B cell (primary cell): Measurements from ENCODE around the gene TTC39B. TPM values are rescaled to one million over a fixed set of nuclear protein-coding genes. Genes with fewer than 3 reads are reported as not detected.

Experiments used
- ATAC-seq: fragments of 200-7000 bp; cut with Tn5 transposase; one replicate; pipeline ENCODE4 v1.10.0; 2021; ENCODE audit warnings: low read depth, mild to moderate bottlenecking, moderate number of reproducible peaks, moderate library complexity
- CTCF ChIA-PET: fragments of 350-600 bp; sonication (Branson Sonifier 250); formaldehyde crosslinking; loops from one replicate; lab custom pipeline; 2021; ENCODE audit warnings: antibody characterized with exemption, inconsistent platforms; lab: Charles Lee
- POLR2A ChIA-PET: fragments of 350-600 bp; sonication (Branson Sonifier 250); formaldehyde crosslinking; loops from one replicate; lab custom pipeline; 2021; ENCODE audit warnings: antibody characterized with exemption; lab: Charles Lee
- DNase-seq: peaks from one replicate; pipeline ENCODE4 v3.0.0; 2013
- H2AFZ ChIP-seq: 2 replicates; pipeline ENCODE4 v1.6.1; 2012; ENCODE audit warnings: mild to moderate bottlenecking, low read depth, low read length; ENCODE audit not compliant: insufficient read depth, poor library complexity, severe bottlenecking
- H3K27ac ChIP-seq, 2 donors: 1 replicate in 1 of 2; 2 replicates in 1 of 2; pipeline ENCODE4 v1.5.1; 2012 to 2013; ENCODE audit warnings: low read length in 2 of 2, mild to moderate bottlenecking in 2 of 2, moderate library complexity in 1 of 2
- H3K27me3 ChIP-seq, 4 experiments: fragments of 200-600 bp in 1 of 4; sonication (generic) in 1 of 4; replicated peaks in 1 of 4; 1 replicate in 2 of 4; 2 replicates in 2 of 4; pipeline versions ENCODE4 v1.6.1 to v1.7.0; 2013 to 2016; ENCODE audit warnings: low read length in 3 of 4, mild to moderate bottlenecking in 2 of 4, mixed read lengths in 1 of 4, moderate library complexity in 1 of 4; ENCODE audit not compliant: insufficient read depth in 4 of 4, control insufficient read depth in 3 of 4; ENCODE audit errors: control extremely low read depth in 1 of 4
- H3K36me3 ChIP-seq, 2 experiments: replicated peaks in 1 of 2; 1 replicate in 1 of 2; 2 replicates in 1 of 2; pipeline versions ENCODE4 v1.6.1 to v1.7.1; 2013; ENCODE audit warnings: low read length in 1 of 2; ENCODE audit not compliant: insufficient read depth in 2 of 2, control insufficient read depth in 1 of 2; ENCODE audit errors: control extremely low read depth in 1 of 2, extremely low read depth in 1 of 2
- H3K4me1 ChIP-seq, 2 donors: fragments of 200-600 bp in 1 of 2; sonication (generic) in 1 of 2; 1 replicate in 1 of 2; 2 replicates in 1 of 2; pipeline versions ENCODE4 v1.5.1 to v1.6.1; 2013 to 2017; ENCODE audit warnings: low read length in 2 of 2; ENCODE audit not compliant: control insufficient read depth in 2 of 2, insufficient read depth in 2 of 2
- H3K4me2 ChIP-seq: replicated peaks from 2 replicates; pipeline ENCODE3; 2012; ENCODE audit warnings: mild to moderate bottlenecking, low read depth, low read length; ENCODE audit not compliant: poor library complexity, severe bottlenecking
- H3K4me3 ChIP-seq, 5 experiments: fragments of 200-600 bp in 1 of 5; sonication (generic) in 1 of 5; 1 replicate in 3 of 5; 2 replicates in 2 of 5; pipeline versions ENCODE4 v1.5.1 to v1.7.0; 2011 to 2016; ENCODE audit warnings: low read length in 4 of 5, mild to moderate bottlenecking in 4 of 5, low read depth in 2 of 5, control low read depth in 1 of 5, moderate library complexity in 1 of 5; ENCODE audit not compliant: insufficient read depth in 1 of 5; ENCODE audit errors: control extremely low read depth in 1 of 5, extremely low read depth in 1 of 5
- H3K79me2 ChIP-seq: fragments of 200-600 bp; sonication (generic); one replicate; pipeline ENCODE4 v1.6.0; 2016; ENCODE audit warnings: low read length; ENCODE audit not compliant: control insufficient read depth, insufficient read depth
- H3K9ac ChIP-seq: fragments of 200-600 bp; sonication (generic); 2 replicates; pipeline ENCODE4 v1.6.1; 2017; ENCODE audit warnings: mild to moderate bottlenecking, low read length, moderate library complexity
- H3K9me3 ChIP-seq, 3 donors: one replicate each; pipeline versions ENCODE4 v1.6.1 to v1.7.1; 2013; ENCODE audit warnings: low read length in 2 of 3; ENCODE audit not compliant: control insufficient read depth in 2 of 3, insufficient read depth in 1 of 3; ENCODE audit errors: control extremely low read depth in 1 of 3
- H4K20me1 ChIP-seq: 2 replicates; pipeline ENCODE4 v1.6.0; 2012; ENCODE audit warnings: mild to moderate bottlenecking, low read length; ENCODE audit not compliant: insufficient read depth, control insufficient read depth, poor library complexity, severe bottlenecking
- H3K27ac Mint-ChIP-seq: one replicate; pipeline ENCODE4 v1.8.0; 2021; ENCODE audit warnings: mixed read lengths
- H3K27me3 Mint-ChIP-seq: one replicate; pipeline ENCODE4 v1.8.0; 2021; ENCODE audit warnings: mixed read lengths
- H3K4me1 Mint-ChIP-seq: one replicate; pipeline ENCODE4 v1.8.0; 2021; ENCODE audit warnings: mixed read lengths
- H3K4me3 Mint-ChIP-seq: one replicate; pipeline ENCODE4 v1.8.0; 2021; ENCODE audit warnings: mixed read lengths
- H3K9me3 Mint-ChIP-seq: one replicate; pipeline ENCODE4 v1.8.0; 2022; ENCODE audit warnings: mixed read lengths; ENCODE audit not compliant: insufficient read depth
- EZH2 ChIP-seq: IDR thresholded peaks from 2 replicates; pipeline ENCODE4 v1.6.1; 2012; ENCODE audit warnings: borderline replicate concordance, low read depth, mild to moderate bottlenecking, moderate library complexity, low read length; ENCODE audit not compliant: insufficient read depth, poor library complexity, severe bottlenecking
- WGBS: methylation state at CpG from one replicate; pipeline ENCODE4 v1.1.5; 2013; ENCODE audit warnings: missing lambda C conversion rate; ENCODE audit not compliant: insufficient coverage; 5-methylcytosine and 5-hydroxymethylcytosine counted together
- intact Hi-C: fragments of 100-400 bp; cut with micrococcal nuclease; formaldehyde crosslinking; loops from one replicate; pipeline ENCODE4 v1.10.0; 2022
- polyA plus RNA-seq: library from polyadenylated mRNA; depleted of rRNA; stranded (reverse); fragments of >200 nt; gene quantifications from 2 replicates; pipeline ENCODE4 v1.2.3, GENCODE V29; 2012
- total RNA-seq, 2 donors: library from RNA; stranded (reverse); fragments of 120-200 nt in 1 of 2; gene quantifications; 1 replicate in 1 of 2; 2 replicates in 1 of 2; pipeline versions ENCODE4 v1.2.3 to v1.2.4, GENCODE V29; 2013 to 2022
- TF ChIP-seq, protein P1 (sequence below): fragments of 200-600 bp; IDR thresholded peaks from one replicate; pipeline ENCODE4 v1.8.0; 2022; ENCODE audit warnings: antibody characterized with exemption, mild to moderate bottlenecking

TTC39B gene
- total and polyA plus RNA-seq, 2 donors (not counting 1 experiment from before 2014, with no cell fraction given), result 2.0 to 3.6 TPM

DNA sequence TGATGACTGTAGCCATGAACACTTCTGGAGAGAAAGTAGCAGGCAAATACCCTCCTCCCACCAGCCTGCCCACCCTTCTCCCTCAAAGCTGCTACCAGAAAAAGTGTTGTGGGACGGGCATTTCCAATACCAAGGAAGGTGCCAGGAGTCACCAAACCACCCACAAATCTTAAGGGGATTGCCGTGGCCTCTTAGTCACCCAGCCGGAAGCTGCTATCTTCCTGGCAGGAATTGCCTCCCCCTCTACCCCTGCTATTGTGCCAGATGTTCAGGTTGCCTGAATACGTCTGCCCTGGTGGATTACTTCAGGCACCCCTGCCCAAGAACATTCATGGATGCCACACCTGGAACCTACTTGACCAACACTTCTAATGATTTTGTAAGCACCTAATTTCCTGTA lies 156.1 kb downstream of the TTC39B start:
- H3K79me2 ChIP-seq, result no peaks in the 10 kb centered on the region
- TF ChIP-seq, protein P1, sequence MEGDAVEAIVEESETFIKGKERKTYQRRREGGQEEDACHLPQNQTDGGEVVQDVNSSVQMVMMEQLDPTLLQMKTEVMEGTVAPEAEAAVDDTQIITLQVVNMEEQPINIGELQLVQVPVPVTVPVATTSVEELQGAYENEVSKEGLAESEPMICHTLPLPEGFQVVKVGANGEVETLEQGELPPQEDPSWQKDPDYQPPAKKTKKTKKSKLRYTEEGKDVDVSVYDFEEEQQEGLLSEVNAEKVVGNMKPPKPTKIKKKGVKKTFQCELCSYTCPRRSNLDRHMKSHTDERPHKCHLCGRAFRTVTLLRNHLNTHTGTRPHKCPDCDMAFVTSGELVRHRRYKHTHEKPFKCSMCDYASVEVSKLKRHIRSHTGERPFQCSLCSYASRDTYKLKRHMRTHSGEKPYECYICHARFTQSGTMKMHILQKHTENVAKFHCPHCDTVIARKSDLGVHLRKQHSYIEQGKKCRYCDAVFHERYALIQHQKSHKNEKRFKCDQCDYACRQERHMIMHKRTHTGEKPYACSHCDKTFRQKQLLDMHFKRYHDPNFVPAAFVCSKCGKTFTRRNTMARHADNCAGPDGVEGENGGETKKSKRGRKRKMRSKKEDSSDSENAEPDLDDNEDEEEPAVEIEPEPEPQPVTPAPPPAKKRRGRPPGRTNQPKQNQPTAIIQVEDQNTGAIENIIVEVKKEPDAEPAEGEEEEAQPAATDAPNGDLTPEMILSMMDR, result no peak
- TF ChIP-seq EZH2, result no peak
- Mint-ChIP-seq H3K27me3 (peaks cover 20% of the 10 kb centered on the region), H3K27ac (no peak overlapping the region), H3K4me1 (no peaks in the 10 kb centered on the region), H3K9me3 (no peaks in the 10 kb centered on the region), H3K4me3 (no peak overlapping the region)
- POLR2A ChIA-PET, result no interaction called here
- no peaks in the 10 kb centered on the region for H3K36me3 ChIP-seq
- H4K20me1 ChIP-seq, result no peaks in the 10 kb centered on the region
- no peak overlapping the region for H3K4me3 ChIP-seq
- CTCF ChIA-PET, result interaction anchor here (1.6 kb wide), 1 partner anchor 16 kb away, joined by 3 read pairs; no protein-coding TSS in a partner anchor
- H3K4me2 ChIP-seq, result no peak overlapping the region
- no peaks in the 10 kb centered on the region for H3K27me3 ChIP-seq
- H3K27ac ChIP-seq, result no peak overlapping the region
- H3K9me3 ChIP-seq, result no peaks in the 10 kb centered on the region
- intact Hi-C loops, result no loop called here
- no peaks in the 10 kb centered on the region for H3K4me1 ChIP-seq
- ATAC-seq (no peak), DNase-seq (no peak)
- H3K9ac ChIP-seq, result no peak overlapping the region
- no peak overlapping the region for H2AFZ ChIP-seq
- 76% methylated on average over 4 of the region's 4 CpGs for WGBS

DNA sequence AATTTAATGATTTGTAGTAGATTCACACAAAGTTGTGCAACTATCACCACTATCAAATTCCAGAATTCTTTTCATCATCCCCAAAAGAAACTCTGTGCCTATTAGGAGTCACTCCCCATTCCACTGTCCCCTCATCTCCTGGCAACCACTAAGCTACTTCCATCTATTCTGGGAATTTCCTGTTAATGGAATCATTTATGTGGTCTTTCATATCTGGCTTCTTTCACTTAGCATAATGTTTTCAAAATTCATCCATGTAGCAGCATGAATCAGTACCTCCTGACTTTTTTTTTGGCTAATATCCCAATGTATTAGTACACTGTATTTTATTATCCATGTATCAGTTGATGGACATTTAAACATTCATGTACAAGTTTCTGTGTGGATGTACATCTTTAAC lies 157.6 kb downstream of the TTC39B start:
- ATAC-seq, result no peak
- Histone ChIP-seq H3K9ac (no peak overlapping the region), H3K27me3 (no peaks in the 10 kb centered on the region), H3K4me2 (no peak overlapping the region), H2AFZ (no peak overlapping the region), H3K36me3 (no peaks in the 10 kb centered on the region), H3K79me2 (no peaks in the 10 kb centered on the region), H4K20me1 (no peaks in the 10 kb centered on the region), H3K9me3 (no peaks in the 10 kb centered on the region), H3K4me3 (no peak overlapping the region), H3K27ac (no peak overlapping the region), H3K4me1 (no peaks in the 10 kb centered on the region)
- TF ChIP-seq EZH2, result no peak
- TF ChIP-seq, protein P1, result no peak
- H3K27me3 Mint-ChIP-seq, result peaks cover 25% of the 10 kb centered on the region
- ChIA-PET CTCF (interaction anchor here (1.6 kb wide), 1 partner anchor 14 kb away, joined by 3 read pairs; no protein-coding TSS in a partner anchor), POLR2A (no interaction called here)
- no peak overlapping the region for H3K27ac Mint-ChIP-seq
- H3K4me1 Mint-ChIP-seq, result no peaks in the 10 kb centered on the region
- intact Hi-C loops, result no loop called here
- no peak overlapping the region for H3K4me3 Mint-ChIP-seq
- H3K9me3 Mint-ChIP-seq, result no peaks in the 10 kb centered on the region
- no peak for DNase-seq
